ENCODE data around the gene GPR78. TPM values are rescaled to one million over a fixed set of nuclear protein-coding genes. Genes with fewer than 3 reads are reported as not detected.

Gene GPR78
- polyA plus RNA-seq, 4 donors: 0.06 TPM; not detected in 3

GRCh38 chr4:8549352-8549931, 30.8 kb upstream of the GPR78 start:
- H3K27me3 ChIP-seq (ENCODE audit: control insufficient read depth in 3 of 3, insufficient read depth in 3 of 3, low read length in 3 of 3): no peaks in the 10 kb centered on the region
- H3K9me3 ChIP-seq (ENCODE audit: control insufficient read depth in 2 of 2, insufficient read depth in 1 of 2, low read depth in 1 of 2, low read length in 1 of 2): no peaks in the 10 kb centered on the region
- H3K4me1 ChIP-seq (ENCODE audit: control insufficient read depth in 3 of 3, insufficient read depth in 2 of 3, low read depth in 1 of 3, low read length in 2 of 3): no peaks in the 10 kb centered on the region
- H3K27ac ChIP-seq (ENCODE audit: low read depth in 1 of 3, low read length in 2 of 3): no peak overlapping the region
- 78 to 88% (median 83%) methylated on average over 11 of the region's 11 CpGs for WGBS, 3 donors
- no peak for FAIRE-seq
- no peak for DNase-seq
- no peaks in the 10 kb centered on the region for H3K36me3 ChIP-seq (ENCODE audit: control insufficient read depth in 3 of 3, insufficient read depth in 2 of 3, low read depth in 1 of 3, low read length in 3 of 3)
- no peak overlapping the region for H3K4me3 ChIP-seq (ENCODE audit: low read depth in 1 of 3, low read length in 3 of 3)

- 78 to 81% (median 78%) methylated on average over 9 of the region's 9 CpGs for WGBS, 3 donors
- Histone ChIP-seq H3K4me3 (ENCODE audit: low read depth in 1 of 3, low read length in 3 of 3) (no peak overlapping the region), H3K27me3 (ENCODE audit: control insufficient read depth in 3 of 3, insufficient read depth in 3 of 3, low read length in 3 of 3) (no peaks in the 10 kb centered on the region), H3K4me1 (ENCODE audit: control insufficient read depth in 3 of 3, insufficient read depth in 2 of 3, low read depth in 1 of 3, low read length in 2 of 3) (no peaks in the 10 kb centered on the region), H3K36me3 (ENCODE audit: control insufficient read depth in 3 of 3, insufficient read depth in 2 of 3, low read depth in 1 of 3, low read length in 3 of 3) (no peaks in the 10 kb centered on the region), H3K9me3 (ENCODE audit: control insufficient read depth in 2 of 2, insufficient read depth in 1 of 2, low read depth in 1 of 2, low read length in 1 of 2) (no peaks in the 10 kb centered on the region), H3K27ac (ENCODE audit: low read depth in 1 of 3, low read length in 2 of 3) (no peak overlapping the region)
- FAIRE-seq: no peak
- DNase-seq: no peak
Observed at GRCh38 chr4:8550691-8551090, 29.5 kb upstream of the GPR78 start.

GRCh38 chr4:8552024-8552423, 28.2 kb upstream of the GPR78 start:
- 83 to 96% (median 84%) methylated on average over 4 of the region's 4 CpGs for WGBS, 3 donors
- DNase-seq: no peak
- Histone ChIP-seq H3K36me3 (ENCODE audit: control insufficient read depth in 3 of 3, insufficient read depth in 2 of 3, low read depth in 1 of 3, low read length in 3 of 3) (no peaks in the 10 kb centered on the region), H3K27ac (ENCODE audit: low read depth in 1 of 3, low read length in 2 of 3) (no peak overlapping the region), H3K4me1 (ENCODE audit: control insufficient read depth in 3 of 3, insufficient read depth in 2 of 3, low read depth in 1 of 3, low read length in 2 of 3) (no peaks in the 10 kb centered on the region), H3K4me3 (ENCODE audit: low read depth in 1 of 3, low read length in 3 of 3) (no peak overlapping the region), H3K27me3 (ENCODE audit: control insufficient read depth in 3 of 3, insufficient read depth in 3 of 3, low read length in 3 of 3) (no peaks in the 10 kb centered on the region), H3K9me3 (ENCODE audit: control insufficient read depth in 2 of 2, insufficient read depth in 1 of 2, low read depth in 1 of 2, low read length in 1 of 2) (no peaks in the 10 kb centered on the region)
- FAIRE-seq: no peak

- no peaks in the 10 kb centered on the region for H3K9me3 ChIP-seq (ENCODE audit: control insufficient read depth in 2 of 2, insufficient read depth in 1 of 2, low read depth in 1 of 2, low read length in 1 of 2)
- H3K4me3 ChIP-seq (ENCODE audit: low read depth in 1 of 3, low read length in 3 of 3): no peak overlapping the region
- H3K36me3 ChIP-seq (ENCODE audit: control insufficient read depth in 3 of 3, insufficient read depth in 2 of 3, low read depth in 1 of 3, low read length in 3 of 3): no peaks in the 10 kb centered on the region
- no peaks in the 10 kb centered on the region for H3K4me1 ChIP-seq (ENCODE audit: control insufficient read depth in 3 of 3, insufficient read depth in 2 of 3, low read depth in 1 of 3, low read length in 2 of 3)
- no peaks in the 10 kb centered on the region for H3K27me3 ChIP-seq (ENCODE audit: control insufficient read depth in 3 of 3, insufficient read depth in 3 of 3, low read length in 3 of 3)
- H3K27ac ChIP-seq (ENCODE audit: low read depth in 1 of 3, low read length in 2 of 3): no peak overlapping the region
- WGBS, 3 donors: 75 to 88% (median 82%) methylated on average over 8 of the region's 8 CpGs
- FAIRE-seq (no peak), DNase-seq (no peak)
Observed at GRCh38 chr4:8552581-8553205, 27.5 kb upstream of the GPR78 start.

GRCh38 chr4:8553216-8553615, 27.0 kb upstream of the GPR78 start:
- FAIRE-seq: no peak
- no peak overlapping the region for H3K27ac ChIP-seq (ENCODE audit: low read depth in 1 of 3, low read length in 2 of 3)
- H3K27me3 ChIP-seq (ENCODE audit: control insufficient read depth in 3 of 3, insufficient read depth in 3 of 3, low read length in 3 of 3): no peaks in the 10 kb centered on the region
- H3K9me3 ChIP-seq (ENCODE audit: control insufficient read depth in 2 of 2, insufficient read depth in 1 of 2, low read depth in 1 of 2, low read length in 1 of 2): no peaks in the 10 kb centered on the region
- DNase-seq: no peak
- no peak overlapping the region for H3K4me3 ChIP-seq (ENCODE audit: low read depth in 1 of 3, low read length in 3 of 3)
- H3K4me1 ChIP-seq (ENCODE audit: control insufficient read depth in 3 of 3, insufficient read depth in 2 of 3, low read depth in 1 of 3, low read length in 2 of 3): no peaks in the 10 kb centered on the region
- WGBS, 3 donors: 86 to 87% (median 86%) methylated on average over 8 of the region's 8 CpGs
- no peaks in the 10 kb centered on the region for H3K36me3 ChIP-seq (ENCODE audit: control insufficient read depth in 3 of 3, insufficient read depth in 2 of 3, low read depth in 1 of 3, low read length in 3 of 3)

GRCh38 chr4:8553991-8554405, 26.2 kb upstream of the GPR78 start:
- Histone ChIP-seq H3K4me1 (ENCODE audit: control insufficient read depth in 3 of 3, insufficient read depth in 2 of 3, low read depth in 1 of 3, low read length in 2 of 3) (no peaks in the 10 kb centered on the region), H3K36me3 (ENCODE audit: control insufficient read depth in 3 of 3, insufficient read depth in 2 of 3, low read depth in 1 of 3, low read length in 3 of 3) (no peaks in the 10 kb centered on the region), H3K4me3 (ENCODE audit: low read depth in 1 of 3, low read length in 3 of 3) (no peak overlapping the region), H3K27ac (ENCODE audit: low read depth in 1 of 3, low read length in 2 of 3) (no peak overlapping the region), H3K9me3 (ENCODE audit: control insufficient read depth in 2 of 2, insufficient read depth in 1 of 2, low read depth in 1 of 2, low read length in 1 of 2) (no peaks in the 10 kb centered on the region), H3K27me3 (ENCODE audit: control insufficient read depth in 3 of 3, insufficient read depth in 3 of 3, low read length in 3 of 3) (no peaks in the 10 kb centered on the region)
- 63 to 73% (median 72%) methylated on average over 12 of the region's 12 CpGs for WGBS, 3 donors
- no peak for FAIRE-seq
- no peak for DNase-seq

- 80 to 85% (median 84%) methylated on average over 17 of the region's 17 CpGs for WGBS, 3 donors
- no peak for FAIRE-seq
Observed at GRCh38 chr4:8554555-8555100, 25.6 kb upstream of the GPR78 start.

GRCh38 chr4:8555716-8556115, 24.5 kb upstream of the GPR78 start:
- no peaks in the 10 kb centered on the region for H3K27me3 ChIP-seq (ENCODE audit: control insufficient read depth in 3 of 3, insufficient read depth in 3 of 3, low read length in 3 of 3)
- no peaks in the 10 kb centered on the region for H3K36me3 ChIP-seq (ENCODE audit: control insufficient read depth in 3 of 3, insufficient read depth in 2 of 3, low read depth in 1 of 3, low read length in 3 of 3)
- H3K27ac ChIP-seq (ENCODE audit: low read depth in 1 of 3, low read length in 2 of 3): no peak overlapping the region
- WGBS, 3 donors: 60 to 78% (median 67%) methylated on average over 5 of the region's 5 CpGs
- H3K4me1 ChIP-seq (ENCODE audit: control insufficient read depth in 3 of 3, insufficient read depth in 2 of 3, low read depth in 1 of 3, low read length in 2 of 3): no peaks in the 10 kb centered on the region
- no peaks in the 10 kb centered on the region for H3K9me3 ChIP-seq (ENCODE audit: control insufficient read depth in 2 of 2, insufficient read depth in 1 of 2, low read depth in 1 of 2, low read length in 1 of 2)
- H3K4me3 ChIP-seq (ENCODE audit: low read depth in 1 of 3, low read length in 3 of 3): no peak overlapping the region
- FAIRE-seq: no peak
- no peak for DNase-seq

More at GRCh38 chr4:8554555-8555100, 25.6 kb upstream of the GPR78 start:
- Histone ChIP-seq H3K9me3 (ENCODE audit: control insufficient read depth in 2 of 2, insufficient read depth in 1 of 2, low read depth in 1 of 2, low read length in 1 of 2) (no peaks in the 10 kb centered on the region), H3K36me3 (ENCODE audit: control insufficient read depth in 3 of 3, insufficient read depth in 2 of 3, low read depth in 1 of 3, low read length in 3 of 3) (no peaks in the 10 kb centered on the region), H3K27me3 (ENCODE audit: control insufficient read depth in 3 of 3, insufficient read depth in 3 of 3, low read length in 3 of 3) (no peaks in the 10 kb centered on the region), H3K4me1 (ENCODE audit: control insufficient read depth in 3 of 3, insufficient read depth in 2 of 3, low read depth in 1 of 3, low read length in 2 of 3) (no peaks in the 10 kb centered on the region), H3K27ac (ENCODE audit: low read depth in 1 of 3, low read length in 2 of 3) (no peak overlapping the region), H3K4me3 (ENCODE audit: low read depth in 1 of 3, low read length in 3 of 3) (no peak overlapping the region)
- no peak for DNase-seq

All from small intestine (tissue), 7 donors.